Endothelial cell of umbilical vein (primary cell): ENCODE data around the gene KCNH8. TPM values are rescaled to one million over a fixed set of nuclear protein-coding genes. Genes with fewer than 3 reads are reported as not detected.

Experiments used
- BruUV-seq: library from RNA; stranded (reverse); fragments of 400-500 nt; replicated peaks from 2 replicates; lab custom pipeline; 2021; lab: Mats Ljungman, UMichigan
- CTCF ChIA-PET: fragments of 300-600, 350-600 bp; sonication (Branson Sonifier 250); formaldehyde crosslinking; loops from one replicate; lab custom pipeline; 2021; ENCODE audit warnings: antibody characterized with exemption, inconsistent platforms; lab: Charles Lee
- POLR2A ChIA-PET: fragments of 300-600, 350-600 bp; sonication (Branson Sonifier 250); formaldehyde crosslinking; loops from one replicate; lab custom pipeline; 2021; ENCODE audit warnings: antibody characterized with exemption, inconsistent platforms; lab: Charles Lee
- DNase-seq: peaks from one replicate; pipeline ENCODE4 v3.0.0-alpha.2; 2011; ENCODE audit warnings: low read depth, low spot score
- FAIRE-seq: peaks from 2 replicates; lab custom pipeline; 2011; peaks lifted over from hg19 to GRCh38; lab: Jason Lieb, UNC
- H2AFZ ChIP-seq: 2 replicates; pipeline ENCODE4 v1.6.0; 2012; ENCODE audit warnings: low read depth, low read length, control low read depth, inconsistent platforms
- H3K27ac ChIP-seq: 2 replicates; pipeline ENCODE4 v1.5.1; 2011; ENCODE audit warnings: low read depth, mild to moderate bottlenecking, control low read depth, low read length, moderate library complexity; ENCODE audit not compliant: insufficient read depth
- H3K27me3 ChIP-seq, 2 experiments: 2 replicates each; pipeline versions ENCODE4 v1.6.0 to v1.6.1; 2011; ENCODE audit warnings: low read length in 2 of 2, mixed read lengths in 1 of 2; ENCODE audit not compliant: control insufficient read depth in 2 of 2, insufficient read depth in 2 of 2
- H3K36me3 ChIP-seq, 2 experiments: 2 replicates in 1 of 2; 3 replicates in 1 of 2; pipeline ENCODE4 v1.5.1; 2011; ENCODE audit warnings: low read length in 2 of 2, mild to moderate bottlenecking in 1 of 2, moderate library complexity in 1 of 2; ENCODE audit not compliant: control insufficient read depth in 2 of 2, insufficient read depth in 2 of 2; ENCODE audit errors: extremely low read depth in 1 of 2
- H3K4me1 ChIP-seq: 3 replicates; pipeline ENCODE4 v1.5.1; 2011; ENCODE audit warnings: mild to moderate bottlenecking, low read length; ENCODE audit not compliant: control insufficient read depth, insufficient read depth; ENCODE audit errors: extremely low read depth
- H3K4me2 ChIP-seq: 2 replicates; pipeline ENCODE4 v1.6.1; 2011; ENCODE audit warnings: low read length, control low read depth, mixed read lengths; ENCODE audit not compliant: insufficient read depth
- H3K4me3 ChIP-seq, 3 experiments: fragments of 200-600 bp in 1 of 3; sonication (generic), shearing (Covaris generic) in 1 of 3; replicated peaks in 1 of 3; 2 replicates each; pipeline ENCODE4 v1.5.1; 2011 to 2016; ENCODE audit warnings: control low read depth in 3 of 3, low read length in 3 of 3, mild to moderate bottlenecking in 2 of 3, inconsistent platforms in 1 of 3, low read depth in 1 of 3, moderate library complexity in 1 of 3; ENCODE audit not compliant: insufficient read depth in 1 of 3
- H3K79me2 ChIP-seq: 2 replicates; pipeline ENCODE4 v1.6.0; 2012; ENCODE audit warnings: low read length, inconsistent platforms; ENCODE audit not compliant: control insufficient read depth, insufficient read depth
- H3K9ac ChIP-seq: replicated peaks from 2 replicates; pipeline ENCODE3; 2011; ENCODE audit warnings: low read length, control low read depth; ENCODE audit not compliant: insufficient read depth; ENCODE audit errors: extremely low read depth
- H3K9me1 ChIP-seq: replicated peaks from 3 replicates; pipeline ENCODE4 v1.6.0; 2011; ENCODE audit warnings: mild to moderate bottlenecking, low read length; ENCODE audit not compliant: control insufficient read depth, insufficient read depth; ENCODE audit errors: extremely low read depth
- H3K9me3 ChIP-seq: replicated peaks from 2 replicates; pipeline ENCODE4 v1.5.1; 2012; ENCODE audit warnings: low read length, inconsistent platforms; ENCODE audit not compliant: control insufficient read depth, insufficient read depth
- H4K20me1 ChIP-seq: replicated peaks from 2 replicates; pipeline ENCODE3; 2011; ENCODE audit warnings: mild to moderate bottlenecking, low read length; ENCODE audit not compliant: control insufficient read depth, insufficient read depth; ENCODE audit errors: extremely low read depth
- FOS ChIP-seq: IDR thresholded peaks from 2 replicates; pipeline ENCODE4 v1.6.1; 2011; ENCODE audit warnings: mild to moderate bottlenecking, low read length, moderate library complexity, borderline replicate concordance; ENCODE audit not compliant: insufficient read depth
- GATA2 ChIP-seq: IDR thresholded peaks from 2 replicates; pipeline ENCODE4 v1.7.0; 2011; ENCODE audit warnings: low read depth, mild to moderate bottlenecking, moderate library complexity, mixed read lengths, low read length; ENCODE audit not compliant: insufficient read length, insufficient read depth
- JUN ChIP-seq: IDR thresholded peaks from 2 replicates; pipeline ENCODE4 v1.6.1; 2011; ENCODE audit warnings: borderline replicate concordance, low read depth; ENCODE audit not compliant: insufficient read length, insufficient read depth
- MYC ChIP-seq: IDR thresholded peaks from one replicate; pipeline ENCODE4 v1.6.1; 2011; ENCODE audit warnings: mild to moderate bottlenecking, low read depth, low read length
- POLR2A ChIP-seq: IDR thresholded peaks from 2 replicates; pipeline ENCODE4 v1.6.1; 2012; ENCODE audit warnings: low read depth, mild to moderate bottlenecking, control low read depth, low read length
- POLR2AphosphoS5 ChIP-seq: IDR thresholded peaks from 2 replicates; pipeline ENCODE4 v1.6.1; 2012; ENCODE audit warnings: low read depth, mild to moderate bottlenecking, control low read depth, low read length, moderate library complexity; ENCODE audit not compliant: insufficient read depth
- dilution Hi-C: fragments of 300-500 bp; cut with MboI; formaldehyde crosslinking; loops from one replicate; pipeline ENCODE4 v1.15.0; 2019; ENCODE audit warnings: low sequenced_read_pairs; ENCODE audit not compliant: extremely low pct_ligation_motif_present
- intact Hi-C: fragments of 100-400 bp; cut with micrococcal nuclease; formaldehyde crosslinking; loops from one replicate; pipeline ENCODE4 v1.10.0; 2022
- polyA plus RNA-seq, 4 experiments: library from polyadenylated mRNA; depleted of rRNA in 3 of 4; stranded (reverse) in 3 of 4; unstranded in 1 of 4; fragments of >200 nt; gene quantifications; 2 replicates each; pipeline versions ENCODE4 v1.2.1 to v1.2.3, GENCODE V29; 2011 to 2012; ENCODE audit warnings: missing spikeins in 1 of 4
- total RNA-seq: library from RNA; stranded (reverse); gene quantifications from 2 replicates; pipeline ENCODE4 v1.2.3, GENCODE V29; 2021
- TF ChIP-seq, protein P1 (sequence below), 2 donors: IDR thresholded peaks; 1 replicate in 1 of 2; 2 replicates in 1 of 2; pipeline ENCODE4 v1.5.1; 2011; ENCODE audit warnings: low read length in 2 of 2, mild to moderate bottlenecking in 2 of 2, moderate library complexity in 2 of 2, control low read depth in 1 of 2, inconsistent platforms in 1 of 2, low read depth in 1 of 2; ENCODE audit not compliant: insufficient read depth in 1 of 2; ENCODE audit errors: extremely low read depth in 1 of 2

KCNH8 gene
- total and polyA plus RNA-seq, 2 donors (not counting 3 experiments of a cell fraction or from before 2014, with no cell fraction given), result not detected

DNA sequence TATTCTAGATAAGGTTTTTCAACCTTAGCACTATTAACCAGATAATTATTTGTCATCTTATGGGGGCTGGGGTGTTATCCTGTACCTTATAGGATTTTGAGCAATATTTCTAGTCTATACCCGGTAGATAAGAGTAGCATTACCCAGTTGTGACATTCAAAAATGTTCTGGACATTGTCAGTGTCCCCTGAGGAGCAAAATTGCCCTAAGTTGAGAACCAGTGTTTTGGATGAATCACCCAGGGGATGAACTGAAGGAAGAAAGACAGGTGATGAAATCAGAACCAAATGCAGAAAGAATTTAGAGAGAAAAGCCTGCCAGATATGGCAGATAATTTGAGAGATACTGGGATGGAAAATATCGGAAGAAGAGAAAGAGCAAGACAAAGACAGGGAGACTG, 58.2 kb downstream of the KCNH8 start:
- Histone ChIP-seq H3K4me2 (no peak overlapping the region), H4K20me1 (no peaks in the 10 kb centered on the region), H3K4me1 (no peaks in the 10 kb centered on the region), H2AFZ (no peak overlapping the region), H3K4me3 (no peak overlapping the region), H3K9ac (no peak overlapping the region), H3K79me2 (no peaks in the 10 kb centered on the region), H3K36me3 (no peaks in the 10 kb centered on the region), H3K9me1 (no peaks in the 10 kb centered on the region), H3K9me3 (no peaks in the 10 kb centered on the region), H3K27ac (no peak overlapping the region), H3K27me3 (no peaks in the 10 kb centered on the region)
- no TSS peak for BruUV-seq
- intact Hi-C loops, result no loop called here
- no peak for DNase-seq
- CTCF ChIA-PET, result no interaction called here
- TF ChIP-seq POLR2A, result no peak
- TF ChIP-seq FOS, result no peak
- TF ChIP-seq, protein P1, sequence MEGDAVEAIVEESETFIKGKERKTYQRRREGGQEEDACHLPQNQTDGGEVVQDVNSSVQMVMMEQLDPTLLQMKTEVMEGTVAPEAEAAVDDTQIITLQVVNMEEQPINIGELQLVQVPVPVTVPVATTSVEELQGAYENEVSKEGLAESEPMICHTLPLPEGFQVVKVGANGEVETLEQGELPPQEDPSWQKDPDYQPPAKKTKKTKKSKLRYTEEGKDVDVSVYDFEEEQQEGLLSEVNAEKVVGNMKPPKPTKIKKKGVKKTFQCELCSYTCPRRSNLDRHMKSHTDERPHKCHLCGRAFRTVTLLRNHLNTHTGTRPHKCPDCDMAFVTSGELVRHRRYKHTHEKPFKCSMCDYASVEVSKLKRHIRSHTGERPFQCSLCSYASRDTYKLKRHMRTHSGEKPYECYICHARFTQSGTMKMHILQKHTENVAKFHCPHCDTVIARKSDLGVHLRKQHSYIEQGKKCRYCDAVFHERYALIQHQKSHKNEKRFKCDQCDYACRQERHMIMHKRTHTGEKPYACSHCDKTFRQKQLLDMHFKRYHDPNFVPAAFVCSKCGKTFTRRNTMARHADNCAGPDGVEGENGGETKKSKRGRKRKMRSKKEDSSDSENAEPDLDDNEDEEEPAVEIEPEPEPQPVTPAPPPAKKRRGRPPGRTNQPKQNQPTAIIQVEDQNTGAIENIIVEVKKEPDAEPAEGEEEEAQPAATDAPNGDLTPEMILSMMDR (IDR thresholded peaks at IDR 0.05; ENCODE audit: extremely low read depth in 1 of 2, insufficient read depth in 1 of 2, low read depth in 1 of 2, low read length in 2 of 2), result no peak
- TF ChIP-seq POLR2AphosphoS5, result no peak
- TF ChIP-seq JUN, result no peak
- TF ChIP-seq GATA2, result no peak
- no peak for TF ChIP-seq MYC
- FAIRE-seq, result no peak
- POLR2A ChIA-PET, result no interaction called here
- dilution Hi-C loops, result no loop called here
